Ovary (tissue), 3 donors: ENCODE results near the gene EAF1.

Source experiments
- POLR2A ChIP-seq: fragments of 450-650 bp; IDR thresholded peaks from one replicate; pipeline ENCODE4 v1.6.1; 2017; ENCODE audit warnings: antibody characterized with exemption, mild to moderate bottlenecking, moderate library complexity
- TF ChIP-seq, protein P1 (sequence below), 3 donors: fragments of 450-650 bp in 2 of 3; fragments of 200-600 bp in 1 of 3; IDR thresholded peaks; one replicate each; pipeline versions ENCODE4 v1.5.1 to v1.8.0; 2016 to 2022; ENCODE audit warnings: antibody characterized with exemption in 3 of 3, mild to moderate bottlenecking in 1 of 3
- donor health status: DM: no; HTN: no; CAD: no.

DNA sequence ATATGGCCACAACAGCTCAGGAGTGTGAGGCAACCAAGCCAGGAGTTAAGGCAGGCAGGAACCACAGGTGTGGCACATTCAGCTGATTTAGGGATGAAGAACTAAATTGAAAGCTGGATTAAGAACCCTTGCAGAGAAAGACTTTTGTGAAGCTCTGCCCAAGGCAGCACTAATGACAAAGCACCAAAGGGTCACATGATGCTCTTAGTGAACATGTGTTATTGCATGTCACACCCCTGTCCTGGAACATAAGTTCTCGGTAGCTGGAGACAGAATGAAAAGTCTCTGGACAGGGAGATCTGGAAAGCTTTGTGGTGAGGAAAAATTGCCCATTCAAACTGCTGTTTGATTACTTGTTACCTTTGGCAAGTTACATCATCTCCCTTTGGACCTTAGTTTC, 3.2 kb downstream of the EAF1 start:
- no peak for TF ChIP-seq POLR2A
- TF ChIP-seq, protein P1, sequence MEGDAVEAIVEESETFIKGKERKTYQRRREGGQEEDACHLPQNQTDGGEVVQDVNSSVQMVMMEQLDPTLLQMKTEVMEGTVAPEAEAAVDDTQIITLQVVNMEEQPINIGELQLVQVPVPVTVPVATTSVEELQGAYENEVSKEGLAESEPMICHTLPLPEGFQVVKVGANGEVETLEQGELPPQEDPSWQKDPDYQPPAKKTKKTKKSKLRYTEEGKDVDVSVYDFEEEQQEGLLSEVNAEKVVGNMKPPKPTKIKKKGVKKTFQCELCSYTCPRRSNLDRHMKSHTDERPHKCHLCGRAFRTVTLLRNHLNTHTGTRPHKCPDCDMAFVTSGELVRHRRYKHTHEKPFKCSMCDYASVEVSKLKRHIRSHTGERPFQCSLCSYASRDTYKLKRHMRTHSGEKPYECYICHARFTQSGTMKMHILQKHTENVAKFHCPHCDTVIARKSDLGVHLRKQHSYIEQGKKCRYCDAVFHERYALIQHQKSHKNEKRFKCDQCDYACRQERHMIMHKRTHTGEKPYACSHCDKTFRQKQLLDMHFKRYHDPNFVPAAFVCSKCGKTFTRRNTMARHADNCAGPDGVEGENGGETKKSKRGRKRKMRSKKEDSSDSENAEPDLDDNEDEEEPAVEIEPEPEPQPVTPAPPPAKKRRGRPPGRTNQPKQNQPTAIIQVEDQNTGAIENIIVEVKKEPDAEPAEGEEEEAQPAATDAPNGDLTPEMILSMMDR (IDR thresholded peaks at IDR 0.05): no peak
